ENCODE data around the gene SPG21. TPM values are rescaled to one million over a fixed set of nuclear protein-coding genes. Genes with fewer than 3 reads are reported as not detected.

SPG21 gene
- total RNA-seq, 1 donor from 2014 or later = 76.2 TPM

DNA sequence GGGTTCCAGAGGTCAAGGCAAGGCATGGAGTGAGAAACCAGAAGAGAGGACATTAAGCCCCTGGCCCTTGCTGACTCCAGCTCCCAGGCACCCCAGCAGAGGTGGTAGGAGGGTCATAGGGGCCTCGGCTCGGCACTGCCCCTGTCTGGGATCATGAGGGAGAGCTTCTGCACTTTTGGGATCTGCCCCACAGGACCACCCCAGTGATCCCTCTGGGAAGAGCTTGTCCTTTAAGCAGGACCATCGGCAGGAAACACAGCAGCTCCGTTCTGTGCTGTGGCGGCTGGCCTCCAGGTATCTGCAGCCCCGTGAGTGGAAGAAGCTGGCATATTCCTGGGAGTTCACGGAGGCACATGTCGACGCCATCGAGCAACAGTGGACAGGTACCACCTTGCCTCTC is 42.5 kb downstream of the SPG21 start:
- Histone ChIP-seq H3K4me3 (ENCODE audit: low read length in 3 of 3) (no peak overlapping the region), H3K36me3 (ENCODE audit: control insufficient read depth in 3 of 3, insufficient read depth in 3 of 3, low read length in 3 of 3) (no peaks in the 10 kb centered on the region), H3K4me1 (ENCODE audit: control insufficient read depth in 3 of 3, insufficient read depth in 3 of 3, low read length in 3 of 3) (no peaks in the 10 kb centered on the region), H3K9ac (ENCODE audit: low read depth in 1 of 3, low read length in 3 of 3) (no peak overlapping the region), H3K9me3 (ENCODE audit: control insufficient read depth in 3 of 3, low read length in 3 of 3) (no peaks in the 10 kb centered on the region), H3K27ac (ENCODE audit: low read depth, low read length) (no peak overlapping the region), H3K27me3 (ENCODE audit: control insufficient read depth in 3 of 3, insufficient read depth in 3 of 3, low read length in 3 of 3) (peaks cover 0 to 6% (median 0%) of the 10 kb centered on the region in 3 donors)

GRCh38 chr15:64944961-64945360 is 44.8 kb downstream of the SPG21 start:
- no peak overlapping the region for H3K27ac ChIP-seq (ENCODE audit: low read depth, low read length)
- H3K4me1 ChIP-seq (ENCODE audit: control insufficient read depth in 3 of 3, insufficient read depth in 3 of 3, low read length in 3 of 3) = no peaks in the 10 kb centered on the region
- no peak overlapping the region for H3K9ac ChIP-seq (ENCODE audit: low read depth in 1 of 3, low read length in 3 of 3)
- no peaks in the 10 kb centered on the region for H3K9me3 ChIP-seq (ENCODE audit: control insufficient read depth in 3 of 3, low read length in 3 of 3)
- peaks cover 0 to 7% (median 0%) of the 10 kb centered on the region in 3 donors for H3K27me3 ChIP-seq (ENCODE audit: control insufficient read depth in 3 of 3, insufficient read depth in 3 of 3, low read length in 3 of 3)
- no peak overlapping the region for H3K4me3 ChIP-seq (ENCODE audit: low read length in 3 of 3)
- H3K36me3 ChIP-seq (ENCODE audit: control insufficient read depth in 3 of 3, insufficient read depth in 3 of 3, low read length in 3 of 3) = no peaks in the 10 kb centered on the region

- H3K9me3 ChIP-seq (ENCODE audit: control insufficient read depth in 3 of 3, low read length in 3 of 3) = no peaks in the 10 kb centered on the region
- no peaks in the 10 kb centered on the region for H3K36me3 ChIP-seq (ENCODE audit: control insufficient read depth in 3 of 3, insufficient read depth in 3 of 3, low read length in 3 of 3)
- no peaks in the 10 kb centered on the region for H3K4me1 ChIP-seq (ENCODE audit: control insufficient read depth in 3 of 3, insufficient read depth in 3 of 3, low read length in 3 of 3)
- peaks cover 0 to 7% (median 0%) of the 10 kb centered on the region in 3 donors for H3K27me3 ChIP-seq (ENCODE audit: control insufficient read depth in 3 of 3, insufficient read depth in 3 of 3, low read length in 3 of 3)
- no peak overlapping the region for H3K4me3 ChIP-seq (ENCODE audit: low read length in 3 of 3)
- no peak overlapping the region for H3K9ac ChIP-seq (ENCODE audit: low read depth in 1 of 3, low read length in 3 of 3)
- no peak overlapping the region for H3K27ac ChIP-seq (ENCODE audit: low read depth, low read length)
Measured at GRCh38 chr15:64943512-64944225, 46.0 kb downstream of the SPG21 start.

DNA sequence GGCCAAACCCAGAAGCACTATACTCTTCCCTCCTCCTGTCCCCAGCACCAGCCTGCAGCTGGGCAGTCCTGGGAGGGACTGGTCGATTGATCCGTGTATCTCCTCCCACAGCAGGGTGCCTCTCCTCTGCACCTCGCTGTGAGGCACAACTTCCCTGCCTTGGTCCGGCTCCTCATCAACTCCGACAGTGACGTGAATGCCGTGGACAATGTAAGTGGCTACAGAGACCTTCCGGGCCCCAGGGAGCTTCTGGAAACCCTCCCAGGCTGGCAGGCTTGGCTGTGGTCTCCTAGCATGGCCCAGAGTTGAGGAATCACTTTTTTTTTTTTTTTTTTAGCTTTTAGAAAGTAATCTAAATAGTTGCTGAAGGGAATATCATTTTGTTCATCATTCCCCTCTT is 47.4 kb downstream of the SPG21 start:
- no peak overlapping the region for H3K27ac ChIP-seq (ENCODE audit: low read depth, low read length)
- no peak overlapping the region for H3K4me3 ChIP-seq (ENCODE audit: low read length in 3 of 3)
- no peak overlapping the region for H3K9ac ChIP-seq (ENCODE audit: low read depth in 1 of 3, low read length in 3 of 3)
- peaks cover 0 to 7% (median 0%) of the 10 kb centered on the region in 3 donors for H3K27me3 ChIP-seq (ENCODE audit: control insufficient read depth in 3 of 3, insufficient read depth in 3 of 3, low read length in 3 of 3)
- no peaks in the 10 kb centered on the region for H3K4me1 ChIP-seq (ENCODE audit: control insufficient read depth in 3 of 3, insufficient read depth in 3 of 3, low read length in 3 of 3)
- H3K9me3 ChIP-seq (ENCODE audit: control insufficient read depth in 3 of 3, low read length in 3 of 3) = no peaks in the 10 kb centered on the region
- H3K36me3 ChIP-seq (ENCODE audit: control insufficient read depth in 3 of 3, insufficient read depth in 3 of 3, low read length in 3 of 3) = no peaks in the 10 kb centered on the region

DNA sequence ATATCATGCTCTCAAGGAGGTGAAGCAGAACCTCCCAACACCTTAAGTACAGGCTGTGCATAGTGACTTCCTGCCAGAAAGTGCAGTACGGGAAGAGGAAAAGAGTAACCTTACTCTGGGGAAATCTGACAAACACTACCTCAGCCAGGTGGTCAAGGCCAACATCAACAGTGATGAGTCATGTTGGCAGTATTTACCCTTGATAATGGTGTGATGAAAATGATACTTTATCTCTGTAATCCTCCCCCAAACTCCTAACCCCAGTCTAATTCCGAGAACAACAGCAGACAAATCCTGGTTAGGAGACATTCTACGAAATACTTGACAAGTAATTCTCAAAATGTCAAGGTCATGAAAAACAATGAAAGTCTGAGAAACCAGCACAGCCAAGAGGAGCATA is 51.5 kb downstream of the SPG21 start:
- Histone ChIP-seq H3K4me3 (ENCODE audit: low read length in 3 of 3) (no peak overlapping the region), H3K27ac (ENCODE audit: low read depth, low read length) (no peak overlapping the region), H3K36me3 (ENCODE audit: control insufficient read depth in 3 of 3, insufficient read depth in 3 of 3, low read length in 3 of 3) (no peaks in the 10 kb centered on the region), H3K4me1 (ENCODE audit: control insufficient read depth in 3 of 3, insufficient read depth in 3 of 3, low read length in 3 of 3) (no peaks in the 10 kb centered on the region), H3K9ac (ENCODE audit: low read depth in 1 of 3, low read length in 3 of 3) (no peak overlapping the region), H3K27me3 (ENCODE audit: control insufficient read depth in 3 of 3, insufficient read depth in 3 of 3, low read length in 3 of 3) (peaks cover 0 to 2% (median 0%) of the 10 kb centered on the region in 3 donors), H3K9me3 (ENCODE audit: control insufficient read depth in 3 of 3, low read length in 3 of 3) (peaks cover 0 to 4% (median 0%) of the 10 kb centered on the region in 3 donors)

DNA sequence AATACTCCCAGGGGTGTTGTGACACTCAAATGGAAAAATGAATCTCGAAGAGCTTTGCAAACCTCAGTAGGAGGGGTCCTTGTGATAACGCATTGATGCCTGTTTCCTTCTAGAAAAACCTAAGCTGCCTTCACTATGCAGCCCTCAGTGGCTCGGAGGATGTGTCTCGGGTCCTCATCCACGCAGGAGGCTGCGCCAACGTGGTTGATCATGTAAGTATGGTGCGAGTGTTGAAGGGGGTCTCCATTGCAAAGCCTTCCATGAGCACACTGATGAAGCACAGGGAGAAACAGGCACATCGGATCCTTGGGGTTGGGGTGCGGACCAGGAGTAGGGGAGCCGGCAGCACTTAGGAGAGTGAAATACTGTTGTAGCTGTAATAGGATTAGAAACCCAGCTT is 55.7 kb downstream of the SPG21 start:
- Histone ChIP-seq H3K9ac (ENCODE audit: low read depth in 1 of 3, low read length in 3 of 3) (no peak overlapping the region), H3K36me3 (ENCODE audit: control insufficient read depth in 3 of 3, insufficient read depth in 3 of 3, low read length in 3 of 3) (peaks cover 0 to 3% (median 0%) of the 10 kb centered on the region in 3 donors), H3K4me1 (ENCODE audit: control insufficient read depth in 3 of 3, insufficient read depth in 3 of 3, low read length in 3 of 3) (no peaks in the 10 kb centered on the region), H3K27ac (ENCODE audit: low read depth, low read length) (no peak overlapping the region), H3K9me3 (ENCODE audit: control insufficient read depth in 3 of 3, low read length in 3 of 3) (peaks cover 0 to 4% (median 0%) of the 10 kb centered on the region in 3 donors), H3K27me3 (ENCODE audit: control insufficient read depth in 3 of 3, insufficient read depth in 3 of 3, low read length in 3 of 3) (no peaks in the 10 kb centered on the region), H3K4me3 (ENCODE audit: low read length in 3 of 3) (no peak overlapping the region)

- Histone ChIP-seq H3K4me1 (ENCODE audit: control insufficient read depth in 3 of 3, insufficient read depth in 3 of 3, low read length in 3 of 3) (no peaks in the 10 kb centered on the region), H3K9ac (ENCODE audit: low read depth in 1 of 3, low read length in 3 of 3) (no peak overlapping the region), H3K27me3 (ENCODE audit: control insufficient read depth in 3 of 3, insufficient read depth in 3 of 3, low read length in 3 of 3) (no peaks in the 10 kb centered on the region), H3K9me3 (ENCODE audit: control insufficient read depth in 3 of 3, low read length in 3 of 3) (peaks cover 0 to 4% (median 0%) of the 10 kb centered on the region in 3 donors), H3K36me3 (ENCODE audit: control insufficient read depth in 3 of 3, insufficient read depth in 3 of 3, low read length in 3 of 3) (peaks cover 0 to 3% (median 0%) of the 10 kb centered on the region in 3 donors), H3K4me3 (ENCODE audit: low read length in 3 of 3) (no peak overlapping the region), H3K27ac (ENCODE audit: low read depth, low read length) (no peak overlapping the region)
Measured at GRCh38 chr15:64931381-64931780, 58.3 kb downstream of the SPG21 start.

- Histone ChIP-seq H3K27me3 (ENCODE audit: control insufficient read depth in 3 of 3, insufficient read depth in 3 of 3, low read length in 3 of 3) (no peaks in the 10 kb centered on the region), H3K36me3 (ENCODE audit: control insufficient read depth in 3 of 3, insufficient read depth in 3 of 3, low read length in 3 of 3) (peaks cover 0 to 3% (median 0%) of the 10 kb centered on the region in 3 donors), H3K4me3 (ENCODE audit: low read length in 3 of 3) (no peak overlapping the region)
Measured at GRCh38 chr15:64930778-64931371, 58.8 kb downstream of the SPG21 start.

DNA sequence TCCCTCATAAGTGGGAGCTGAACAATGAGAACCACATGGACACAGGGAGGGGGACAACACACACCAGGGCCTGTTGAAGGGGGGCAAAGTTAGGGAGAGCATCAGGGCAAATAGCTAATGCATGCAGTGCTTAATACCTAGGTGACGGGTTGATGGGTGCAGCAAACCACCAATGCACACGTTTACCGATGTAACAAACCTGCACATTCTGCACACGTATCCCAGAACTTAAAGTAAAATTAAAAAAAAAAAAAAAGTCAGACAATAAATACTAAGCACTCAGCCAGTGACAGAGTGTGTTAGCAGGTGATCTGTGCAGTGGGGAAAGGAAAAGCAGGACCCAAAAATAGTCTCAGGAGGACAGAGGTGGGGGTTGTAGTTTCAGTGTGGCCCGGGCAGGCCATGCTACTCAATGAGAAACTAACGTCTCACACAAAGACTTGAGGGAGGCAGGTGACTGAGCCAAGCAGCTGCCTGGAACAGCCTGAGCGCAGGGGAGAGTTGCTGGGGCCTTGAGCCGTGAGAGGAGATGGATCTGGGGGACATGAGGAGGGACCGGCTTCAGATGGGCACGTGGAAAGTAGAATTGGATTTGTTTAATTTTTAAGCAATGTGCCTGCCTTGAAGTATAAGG is 59.6 kb downstream of the SPG21 start:
- no peak overlapping the region for H3K27ac ChIP-seq (ENCODE audit: low read depth, low read length)
- H3K36me3 ChIP-seq (ENCODE audit: control insufficient read depth in 3 of 3, insufficient read depth in 3 of 3, low read length in 3 of 3) = peaks cover 0 to 3% (median 0%) of the 10 kb centered on the region in 3 donors
- H3K9me3 ChIP-seq (ENCODE audit: control insufficient read depth in 3 of 3, low read length in 3 of 3) = peaks cover 0 to 4% (median 0%) of the 10 kb centered on the region in 3 donors
- H3K27me3 ChIP-seq (ENCODE audit: control insufficient read depth in 3 of 3, insufficient read depth in 3 of 3, low read length in 3 of 3) = no peaks in the 10 kb centered on the region
- H3K9ac ChIP-seq (ENCODE audit: low read depth in 1 of 3, low read length in 3 of 3) = no peak overlapping the region
- H3K4me1 ChIP-seq (ENCODE audit: control insufficient read depth in 3 of 3, insufficient read depth in 3 of 3, low read length in 3 of 3) = no peaks in the 10 kb centered on the region
- H3K4me3 ChIP-seq (ENCODE audit: low read length in 3 of 3) = no peak overlapping the region

More at GRCh38 chr15:64930778-64931371, 58.8 kb downstream of the SPG21 start:
- Histone ChIP-seq H3K9me3 (ENCODE audit: control insufficient read depth in 3 of 3, low read length in 3 of 3) (peaks cover 0 to 4% (median 0%) of the 10 kb centered on the region in 3 donors), H3K27ac (ENCODE audit: low read depth, low read length) (no peak overlapping the region), H3K4me1 (ENCODE audit: control insufficient read depth in 3 of 3, insufficient read depth in 3 of 3, low read length in 3 of 3) (no peaks in the 10 kb centered on the region), H3K9ac (ENCODE audit: low read depth in 1 of 3, low read length in 3 of 3) (no peak overlapping the region)

Data from skeletal muscle tissue (tissue), 4 donors.